Immature natural killer cell (primary cell): ENCODE measurements around the gene NUDT10. TPM values are rescaled to one million over a fixed set of nuclear protein-coding genes. Genes with fewer than 3 reads are reported as not detected.
"Not testable (repeated sequence)": the region's sequence is repeated elsewhere in the genome, so short reads cannot be mapped to it uniquely, and the experiment has no call there.

Source experiments
- DNase-seq, 3 donors: peaks; one replicate each; pipeline ENCODE4 v3.0.0; 2022; ENCODE audit warnings: mixed read lengths in 1 of 3
- H3K27ac Mint-ChIP-seq, 6 donors: one replicate each; pipeline ENCODE4 v1.8.0; 2020; ENCODE audit warnings: mixed read lengths in 6 of 6, mild to moderate bottlenecking in 5 of 6, inconsistent platforms in 4 of 6, moderate library complexity in 3 of 6
- H3K27me3 Mint-ChIP-seq, 3 donors: one replicate each; pipeline ENCODE4 v1.8.0; 2020 to 2021; ENCODE audit warnings: low read depth in 3 of 3, mild to moderate bottlenecking in 3 of 3, mixed read lengths in 3 of 3, moderate library complexity in 3 of 3, inconsistent platforms in 1 of 3
- H3K36me3 Mint-ChIP-seq, 3 donors: one replicate each; pipeline ENCODE4 v1.8.0; 2020; ENCODE audit warnings: mixed read lengths in 3 of 3, inconsistent platforms in 2 of 3, mild to moderate bottlenecking in 2 of 3
- H3K4me1 Mint-ChIP-seq, 2 donors: one replicate each; pipeline ENCODE4 v1.8.0; 2020; ENCODE audit warnings: inconsistent platforms in 2 of 2, mild to moderate bottlenecking in 2 of 2, mixed read lengths in 2 of 2, moderate library complexity in 1 of 2
- H3K4me3 Mint-ChIP-seq, 5 donors: one replicate each; pipeline ENCODE4 v1.8.0; 2020; ENCODE audit warnings: mild to moderate bottlenecking in 5 of 5, mixed read lengths in 5 of 5, inconsistent platforms in 3 of 5, moderate library complexity in 3 of 5
- H3K9me3 Mint-ChIP-seq, 6 donors: one replicate each; pipeline ENCODE4 v1.8.0; 2020; ENCODE audit warnings: mild to moderate bottlenecking in 6 of 6, mixed read lengths in 6 of 6, inconsistent platforms in 4 of 6, moderate library complexity in 3 of 6
- polyA plus RNA-seq, 3 donors: library from polyadenylated mRNA; unstranded; fragments of 300-500 nt; fragmentation: Illumina TruSeq; gene quantifications; one replicate each; pipeline ENCODE4 v1.2.3, GENCODE V29; 2021

NUDT10 gene
- polyA plus RNA-seq = 1 to 10 TPM in 2 of 3 donors, not detected in 1; 1.2 to 1.4 TPM

GRCh38 chrX:51332188-51332942 lies at the start of gene NUDT10:
NUDT10 (plus strand) TSS chrX:51332822; CDS start chrX:51332966, 144 bp downstream.
- no peak within 1 kb of the TSS for H3K27ac Mint-ChIP-seq
- H3K36me3 Mint-ChIP-seq = peaks cover 0 to under 1% (median 0%) of the 10 kb centered on the region in 3 donors

DNA sequence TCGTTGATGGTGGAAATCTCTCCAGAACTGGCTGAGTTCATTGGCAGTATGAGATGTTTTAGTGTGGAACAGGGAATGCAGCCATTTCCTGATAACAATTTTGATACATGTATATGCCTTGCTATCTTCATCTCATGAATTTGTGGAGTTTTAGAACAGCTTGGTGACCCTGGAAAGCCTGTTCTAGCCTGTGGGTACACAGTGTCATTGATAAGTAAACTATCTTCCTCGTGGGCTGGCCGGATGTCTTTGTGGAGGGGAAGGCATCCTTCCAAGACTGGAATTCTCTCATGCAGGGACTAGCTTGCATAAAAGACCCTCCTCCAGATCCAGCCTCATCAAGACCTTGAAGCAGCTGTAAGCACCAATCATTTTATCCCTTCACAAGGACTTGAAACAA lies 40.2 kb upstream of the NUDT10 start:
- Mint-ChIP-seq H3K4me1 (peaks cover 0 to 8% of the 10 kb centered on the region in 2 donors), H3K27me3 (peaks cover 0 to 2% (median 0%) of the 10 kb centered on the region in 3 donors), H3K4me3 (no peak overlapping the region), H3K9me3 (peaks cover 0 to 2% (median 0%) of the 10 kb centered on the region in 6 donors), H3K27ac (no peak overlapping the region), H3K36me3 (no peaks in the 10 kb centered on the region)
- DNase-seq = no peak

More at GRCh38 chrX:51332188-51332942, at the start of gene NUDT10:
- H3K4me3 Mint-ChIP-seq = peak within 1 kb of the TSS; percentile 61 to 86 (median 84)
- peaks cover 3 to 14% of the 10 kb centered on the region in 2 donors for H3K4me1 Mint-ChIP-seq
- peaks cover 0 to 9% (median 6%) of the 10 kb centered on the region in 3 donors for H3K27me3 Mint-ChIP-seq
- DNase-seq = peak; percentile 14 to 18 (median 15)
- H3K9me3 Mint-ChIP-seq = no peaks in the 10 kb centered on the region

DNA sequence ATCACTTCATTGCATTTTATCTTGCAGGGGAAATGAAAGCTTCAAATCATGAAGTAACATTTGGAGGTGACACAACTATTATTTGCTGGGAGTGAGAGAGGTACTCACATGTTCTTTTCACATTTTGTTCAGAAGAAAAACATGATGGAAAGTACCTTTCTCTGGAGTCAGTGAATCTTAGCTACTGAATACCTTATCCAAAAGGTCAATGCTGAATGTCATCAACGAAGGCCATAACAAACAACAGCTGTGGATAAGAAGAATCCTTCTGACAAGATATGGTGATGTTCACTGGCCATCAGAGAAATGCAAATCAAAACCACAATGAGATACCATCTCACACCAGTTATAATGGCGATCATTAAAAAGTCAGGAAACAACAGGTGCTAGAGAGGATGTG lies 36.5 kb upstream of the NUDT10 start:
- H3K4me3 Mint-ChIP-seq = no peak overlapping the region
- H3K36me3 Mint-ChIP-seq = no peaks in the 10 kb centered on the region
- no peak for DNase-seq
- peaks cover 0 to 8% of the 10 kb centered on the region in 2 donors for H3K4me1 Mint-ChIP-seq
- H3K27ac Mint-ChIP-seq = no peak overlapping the region
- peaks cover 0 to 6% (median 0%) of the 10 kb centered on the region in 3 donors for H3K27me3 Mint-ChIP-seq
- H3K9me3 Mint-ChIP-seq = no peaks in the 10 kb centered on the region

- no peak for DNase-seq
- Mint-ChIP-seq H3K9me3 (no peaks in the 10 kb centered on the region), H3K4me1 (no peaks in the 10 kb centered on the region), H3K27me3 (peaks cover 2 to 9% (median 2%) of the 10 kb centered on the region in 3 donors), H3K36me3 (no peaks in the 10 kb centered on the region), H3K4me3 (no peak overlapping the region), H3K27ac (no peak overlapping the region)
Measured at GRCh38 chrX:51316271-51316670, 16.4 kb upstream of the NUDT10 start.

DNA sequence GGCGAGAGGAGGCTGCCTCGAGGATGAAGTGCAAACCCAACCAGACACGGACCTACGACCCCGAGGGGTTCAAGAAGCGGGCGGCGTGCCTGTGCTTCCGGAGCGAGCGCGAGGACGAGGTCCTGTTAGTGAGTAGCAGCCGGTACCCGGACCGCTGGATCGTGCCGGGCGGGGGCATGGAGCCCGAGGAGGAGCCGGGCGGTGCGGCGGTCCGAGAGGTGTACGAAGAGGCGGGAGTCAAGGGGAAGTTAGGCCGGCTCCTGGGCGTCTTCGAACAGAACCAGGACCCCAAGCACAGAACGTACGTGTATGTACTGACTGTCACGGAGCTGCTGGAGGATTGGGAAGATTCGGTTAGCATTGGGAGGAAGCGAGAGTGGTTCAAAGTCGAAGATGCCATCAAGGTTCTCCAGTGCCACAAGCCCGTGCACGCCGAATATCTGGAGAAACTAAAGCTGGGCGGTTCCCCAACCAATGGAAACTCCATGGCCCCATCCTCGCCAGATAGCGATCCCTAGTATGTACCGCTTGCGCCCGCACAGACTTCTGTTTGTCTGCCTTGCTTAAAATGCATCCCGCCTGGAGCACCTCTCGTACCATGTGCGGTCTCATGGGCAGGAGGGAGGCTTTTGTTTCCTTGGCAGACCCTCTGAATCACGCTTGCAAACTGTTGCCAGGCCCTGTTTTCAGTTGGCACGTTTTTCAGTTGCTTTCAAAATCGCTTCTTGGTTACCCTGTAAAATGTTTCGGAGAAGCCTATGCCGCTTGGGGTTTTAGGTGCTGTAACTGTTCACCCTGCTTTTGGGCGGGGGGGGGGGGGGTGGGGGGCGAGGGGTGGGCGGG lies 542 bp downstream of the NUDT10 start:
- H3K27me3 Mint-ChIP-seq, H3K9me3 Mint-ChIP-seq, H3K27ac Mint-ChIP-seq, H3K36me3 Mint-ChIP-seq: not testable (repeated sequence)
- peaks cover 3 to 14% of the 10 kb centered on the region in 2 donors for H3K4me1 Mint-ChIP-seq
- peak overlapping the region; percentile 58 to 86 (median 84) for H3K4me3 Mint-ChIP-seq
- DNase-seq = peak in 1 of 3 donors; percentile 14

DNA sequence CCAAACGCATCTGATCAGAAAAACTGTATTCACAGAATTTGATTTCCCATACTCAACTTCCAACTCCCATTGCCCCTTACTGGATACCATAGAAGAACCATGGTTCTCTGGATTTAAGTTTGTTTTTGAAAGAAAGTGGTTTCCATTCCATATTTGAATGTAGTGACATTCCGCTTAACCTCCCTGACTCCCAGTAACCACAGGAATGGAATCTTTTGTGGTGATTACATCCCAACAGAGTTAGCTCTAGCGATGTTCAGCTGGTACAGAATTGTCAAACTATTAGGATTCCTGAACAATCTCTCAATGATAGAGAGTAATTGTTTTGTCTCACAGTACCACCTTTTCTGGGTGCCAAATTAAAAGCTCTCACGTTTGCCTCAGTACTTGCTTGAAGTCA lies 1.7 kb downstream of the NUDT10 start:
- H3K4me3 Mint-ChIP-seq = peak overlapping the region in 4 of 5 donors; percentile 12 to 49 (median 18)
- no peaks in the 10 kb centered on the region for H3K36me3 Mint-ChIP-seq
- H3K27ac Mint-ChIP-seq = no peak overlapping the region
- H3K4me1 Mint-ChIP-seq = peaks cover 3 to 14% of the 10 kb centered on the region in 2 donors
- no peaks in the 10 kb centered on the region for H3K9me3 Mint-ChIP-seq
- H3K27me3 Mint-ChIP-seq = peaks cover 0 to 9% (median 9%) of the 10 kb centered on the region in 3 donors
- DNase-seq = no peak

DNA sequence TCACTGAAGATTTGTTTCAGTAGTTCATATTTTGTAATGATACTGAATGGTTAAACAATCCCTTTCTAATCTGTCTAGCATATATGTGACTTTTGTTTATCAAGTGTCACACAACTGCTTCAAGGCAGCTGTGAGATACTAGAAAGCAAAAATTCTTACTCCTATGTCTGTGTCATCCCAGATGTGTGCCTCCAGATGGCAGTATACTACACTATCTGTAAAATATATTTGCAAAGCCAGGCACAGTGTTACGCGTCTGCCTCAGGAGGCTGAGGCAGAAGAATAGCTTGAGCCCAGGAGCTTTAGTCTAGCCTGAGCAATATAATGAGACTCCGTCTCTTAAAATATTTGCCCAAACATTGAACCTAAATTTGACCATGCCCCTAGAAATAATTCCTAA lies 4.0 kb downstream of the NUDT10 start:
- H3K27me3 Mint-ChIP-seq = peaks cover 0 to 9% (median 8%) of the 10 kb centered on the region in 3 donors
- H3K27ac Mint-ChIP-seq = no peak overlapping the region
- DNase-seq = peak in 2 of 3 donors; percentile 18 to 23
- H3K4me3 Mint-ChIP-seq = no peak overlapping the region
- H3K4me1 Mint-ChIP-seq = peaks cover 3 to 14% of the 10 kb centered on the region in 2 donors
- no peaks in the 10 kb centered on the region for H3K36me3 Mint-ChIP-seq
- no peaks in the 10 kb centered on the region for H3K9me3 Mint-ChIP-seq

DNA sequence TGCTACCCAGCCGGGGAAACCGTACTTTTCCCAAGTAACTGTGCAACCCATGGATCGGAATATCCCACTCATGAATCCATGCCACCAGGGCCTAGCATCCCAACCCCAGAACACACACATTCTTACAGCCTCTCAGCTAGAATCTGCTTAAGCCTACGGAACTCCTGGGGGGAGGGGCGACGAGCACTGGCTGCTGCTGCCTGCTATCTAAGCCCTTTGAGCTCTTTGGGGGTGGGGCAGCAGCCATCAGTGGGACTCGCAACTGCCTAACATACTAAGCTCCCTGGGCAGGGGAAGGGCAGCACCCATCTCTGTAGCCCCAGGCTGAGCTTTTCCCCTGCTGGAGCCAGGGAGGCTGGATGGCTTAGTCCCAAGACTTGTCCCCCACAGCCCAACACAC lies 28.6 kb downstream of the NUDT10 start:
- H3K4me1 Mint-ChIP-seq = no peaks in the 10 kb centered on the region
- peaks cover 0 to 5% (median under 1%) of the 10 kb centered on the region in 6 donors for H3K9me3 Mint-ChIP-seq
- H3K4me3 Mint-ChIP-seq = no peak overlapping the region
- H3K27me3 Mint-ChIP-seq = peaks cover 4 to 16% (median 4%) of the 10 kb centered on the region in 3 donors
- no peak overlapping the region for H3K27ac Mint-ChIP-seq
- H3K36me3 Mint-ChIP-seq = no peaks in the 10 kb centered on the region
- DNase-seq = no peak

DNA sequence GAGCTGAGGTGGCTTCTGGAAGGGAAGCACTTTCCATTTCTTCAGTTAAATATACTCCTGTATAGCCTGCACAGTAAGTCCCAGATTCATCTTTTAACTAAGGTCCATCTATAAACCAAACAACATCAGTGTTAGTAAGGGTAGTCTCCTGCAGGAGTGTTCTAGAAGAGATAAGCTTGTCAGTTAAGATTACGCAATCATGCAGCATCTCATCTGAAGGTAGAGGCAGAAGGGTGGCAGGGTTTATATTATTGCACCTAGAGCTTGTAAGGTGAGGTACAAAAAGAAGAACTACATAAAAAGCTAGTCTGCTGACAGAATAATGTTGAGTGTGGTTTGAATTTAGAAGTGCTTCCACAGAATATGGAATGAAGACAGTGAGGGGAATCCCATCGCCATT lies 44.0 kb downstream of the NUDT10 start:
- H3K9me3 Mint-ChIP-seq = no peaks in the 10 kb centered on the region

More for the DNA sequence above, 44.0 kb downstream of the NUDT10 start:
- no peak for DNase-seq
- Mint-ChIP-seq H3K36me3 (no peaks in the 10 kb centered on the region), H3K4me1 (no peaks in the 10 kb centered on the region), H3K27ac (no peak overlapping the region), H3K4me3 (no peak overlapping the region), H3K27me3 (peaks cover 3 to 22% (median 4%) of the 10 kb centered on the region in 3 donors)

Other genes starting within 250 kb of the NUDT10 start
- 1 to 10 TPM; 3.8 to 8.9 (median 5.6) TPM for gene NUDT11, start 163.8 kb downstream of the NUDT10 start, polyA plus RNA-seq